ENCODE results near the gene ZNF14.
"Not testable (repeated sequence)": the region's sequence is repeated elsewhere in the genome, so short reads cannot be mapped to it uniquely, and the experiment has no call there.

The ZNF14 gene

GRCh38 chr19:19750842-19751790, 18.2 kb upstream of the ZNF14 start:
- Mint-ChIP-seq H3K9me3 (no peaks in the 10 kb centered on the region), H3K27me3 (no peaks in the 10 kb centered on the region), H3K4me3 (no peak overlapping the region), H3K4me1 (no peaks in the 10 kb centered on the region), H3K27ac (no peak overlapping the region), H3K36me3 (no peaks in the 10 kb centered on the region)
- ATAC-seq (ENCODE audit: low read depth): no peak
- no peak for DNase-seq (ENCODE audit: low spot score in 2 of 2)

- H3K27ac Mint-ChIP-seq: no peak overlapping the region
- no peak for DNase-seq (ENCODE audit: low spot score in 2 of 2)
- ATAC-seq (ENCODE audit: low read depth): no peak
- H3K27me3 Mint-ChIP-seq: no peaks in the 10 kb centered on the region
- H3K4me3 Mint-ChIP-seq: no peak overlapping the region
- no peaks in the 10 kb centered on the region for H3K4me1 Mint-ChIP-seq
- H3K9me3 Mint-ChIP-seq: no peaks in the 10 kb centered on the region
- H3K36me3 Mint-ChIP-seq: no peaks in the 10 kb centered on the region
Measured at GRCh38 chr19:19749908-19750841, 17.3 kb upstream of the ZNF14 start.

GRCh38 chr19:19749117-19749907, 16.4 kb upstream of the ZNF14 start:
- Mint-ChIP-seq H3K4me1 (no peaks in the 10 kb centered on the region), H3K9me3 (no peaks in the 10 kb centered on the region), H3K27me3 (peaks cover under 1% of the 10 kb centered on the region), H3K36me3 (no peaks in the 10 kb centered on the region), H3K4me3 (no peak overlapping the region), H3K27ac (no peak overlapping the region)
- ATAC-seq (ENCODE audit: low read depth): no peak
- no peak for DNase-seq (ENCODE audit: low spot score in 2 of 2)

- Mint-ChIP-seq H3K27ac (no peak overlapping the region), H3K4me1 (no peaks in the 10 kb centered on the region), H3K27me3 (peaks cover 3% of the 10 kb centered on the region), H3K9me3 (no peaks in the 10 kb centered on the region), H3K4me3 (no peak overlapping the region), H3K36me3 (peaks cover 2% of the 10 kb centered on the region)
- no peak for DNase-seq (ENCODE audit: low spot score in 2 of 2)
- no peak for ATAC-seq (ENCODE audit: low read depth)
Measured at GRCh38 chr19:19748249-19748938, 15.5 kb upstream of the ZNF14 start.

GRCh38 chr19:19747357-19748220, 14.7 kb upstream of the ZNF14 start:
- no peak for ATAC-seq (ENCODE audit: low read depth)
- Mint-ChIP-seq H3K4me1 (no peaks in the 10 kb centered on the region), H3K36me3 (peaks cover 2% of the 10 kb centered on the region), H3K27ac (no peak overlapping the region), H3K27me3 (peaks cover 3% of the 10 kb centered on the region), H3K9me3 (no peaks in the 10 kb centered on the region), H3K4me3 (no peak overlapping the region)
- DNase-seq (ENCODE audit: low spot score in 2 of 2): no peak

GRCh38 chr19:19746286-19747213, 13.6 kb upstream of the ZNF14 start:
- no peak for ATAC-seq (ENCODE audit: low read depth)
- no peak for DNase-seq (ENCODE audit: low spot score in 2 of 2)
- Mint-ChIP-seq H3K4me3 (no peak overlapping the region), H3K4me1 (no peaks in the 10 kb centered on the region), H3K9me3 (no peaks in the 10 kb centered on the region), H3K27ac (no peak overlapping the region), H3K36me3 (peaks cover 2% of the 10 kb centered on the region), H3K27me3 (peaks cover 3% of the 10 kb centered on the region)

GRCh38 chr19:19745496-19746285, 12.8 kb upstream of the ZNF14 start:
- Mint-ChIP-seq H3K4me3 (no peak overlapping the region), H3K9me3 (no peaks in the 10 kb centered on the region), H3K4me1 (no peaks in the 10 kb centered on the region), H3K27me3 (peaks cover 3% of the 10 kb centered on the region), H3K27ac (no peak overlapping the region), H3K36me3 (peaks cover 2% of the 10 kb centered on the region)
- ATAC-seq (ENCODE audit: low read depth) (peak; percentile 95), DNase-seq (ENCODE audit: low spot score in 2 of 2) (no peak)

- H3K27ac Mint-ChIP-seq: no peak overlapping the region
- peaks cover 3% of the 10 kb centered on the region for H3K27me3 Mint-ChIP-seq
- ATAC-seq (ENCODE audit: low read depth): no peak
- no peak overlapping the region for H3K4me3 Mint-ChIP-seq
- no peak for DNase-seq (ENCODE audit: low spot score in 2 of 2)
- peaks cover 2% of the 10 kb centered on the region for H3K36me3 Mint-ChIP-seq
- H3K4me1 Mint-ChIP-seq: no peaks in the 10 kb centered on the region
- H3K9me3 Mint-ChIP-seq: no peaks in the 10 kb centered on the region
Measured at GRCh38 chr19:19744641-19745040, 11.7 kb upstream of the ZNF14 start.

- H3K9me3 Mint-ChIP-seq; H3K4me3 Mint-ChIP-seq; ATAC-seq (ENCODE audit: low read depth); H3K27ac Mint-ChIP-seq; DNase-seq (ENCODE audit: low spot score in 2 of 2); H3K27me3 Mint-ChIP-seq; H3K4me1 Mint-ChIP-seq; H3K36me3 Mint-ChIP-seq: not testable (repeated sequence)
Measured at GRCh38 chr19:19743921-19744320, 11.0 kb upstream of the ZNF14 start.

GRCh38 chr19:19743176-19743575, 10.3 kb upstream of the ZNF14 start:
- no peaks in the 10 kb centered on the region for H3K4me1 Mint-ChIP-seq
- no peak for ATAC-seq (ENCODE audit: low read depth)
- no peak for DNase-seq (ENCODE audit: low spot score in 2 of 2)
- no peaks in the 10 kb centered on the region for H3K9me3 Mint-ChIP-seq
- peaks cover 2% of the 10 kb centered on the region for H3K36me3 Mint-ChIP-seq
- H3K4me3 Mint-ChIP-seq: no peak overlapping the region
- H3K27ac Mint-ChIP-seq: no peak overlapping the region
- H3K27me3 Mint-ChIP-seq: peaks cover 3% of the 10 kb centered on the region

GRCh38 chr19:19742773-19743172, 9.9 kb upstream of the ZNF14 start:
- no peak for ATAC-seq (ENCODE audit: low read depth)
- no peak overlapping the region for H3K27ac Mint-ChIP-seq
- no peaks in the 10 kb centered on the region for H3K4me1 Mint-ChIP-seq
- no peak for DNase-seq (ENCODE audit: low spot score in 2 of 2)
- H3K27me3 Mint-ChIP-seq: peaks cover 3% of the 10 kb centered on the region
- no peak overlapping the region for H3K4me3 Mint-ChIP-seq
- peaks cover 2% of the 10 kb centered on the region for H3K36me3 Mint-ChIP-seq
- H3K9me3 Mint-ChIP-seq: no peaks in the 10 kb centered on the region
